Measurements from ENCODE around the gene ECSCR.
A peak's percentile ranks its signal among the peaks of the same experiment; 100 is the strongest.
"Not testable (repeated sequence)": the region's sequence is repeated elsewhere in the genome, so short reads cannot be mapped to it uniquely, and the experiment has no call there.

Gene ECSCR

DNA sequence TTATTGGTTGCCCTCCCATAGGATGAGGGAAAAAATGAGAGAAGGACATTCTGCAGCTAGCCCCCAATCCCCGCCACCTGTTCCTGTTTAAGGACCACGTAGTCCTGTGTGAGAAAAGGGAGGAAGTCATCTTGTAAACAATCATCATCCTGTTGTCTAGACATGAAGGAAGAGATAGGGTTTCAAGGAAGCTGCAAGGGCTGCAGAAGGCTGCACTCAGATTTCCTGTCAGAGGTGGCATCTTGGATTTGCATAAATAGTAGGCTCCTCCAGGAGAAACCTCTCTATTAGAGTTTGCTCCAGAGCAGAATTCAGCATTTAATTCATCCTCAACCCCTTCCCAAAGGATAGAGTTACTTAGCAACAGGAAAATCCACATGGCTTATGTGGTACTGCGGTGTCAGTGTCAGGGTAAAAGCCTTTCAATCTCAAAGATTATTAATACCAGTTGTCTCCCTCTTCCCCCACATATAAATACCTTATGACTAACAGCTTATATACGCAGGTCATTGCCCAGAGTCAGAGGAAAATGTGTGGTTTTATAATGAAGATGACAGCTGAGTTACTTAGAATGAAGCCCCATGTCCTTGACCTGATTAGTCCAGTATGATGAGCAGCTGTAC is 18.6 kb downstream of the ECSCR start:
- peak; percentile 11 for DNase-seq

DNA sequence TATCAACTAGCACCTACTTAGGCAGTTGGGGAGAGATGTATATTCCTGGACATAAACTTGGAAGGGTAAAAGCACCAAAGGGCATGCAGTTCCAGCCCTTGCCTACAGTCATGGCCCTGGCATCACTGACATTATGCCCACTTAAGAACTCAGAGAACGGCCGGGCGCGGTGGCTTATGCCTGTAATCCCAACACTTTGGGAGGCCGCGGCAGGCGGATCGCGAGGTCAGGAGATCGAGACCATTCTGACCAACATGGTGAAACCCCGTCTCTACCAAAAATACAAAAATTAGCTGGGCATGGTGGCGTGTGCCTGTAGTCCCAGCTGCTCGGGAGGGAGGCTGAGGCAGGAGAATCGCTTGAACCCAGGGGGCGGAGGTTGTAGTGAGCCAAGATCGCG is 22.1 kb downstream of the ECSCR start:
- not testable (repeated sequence) for DNase-seq

DNA sequence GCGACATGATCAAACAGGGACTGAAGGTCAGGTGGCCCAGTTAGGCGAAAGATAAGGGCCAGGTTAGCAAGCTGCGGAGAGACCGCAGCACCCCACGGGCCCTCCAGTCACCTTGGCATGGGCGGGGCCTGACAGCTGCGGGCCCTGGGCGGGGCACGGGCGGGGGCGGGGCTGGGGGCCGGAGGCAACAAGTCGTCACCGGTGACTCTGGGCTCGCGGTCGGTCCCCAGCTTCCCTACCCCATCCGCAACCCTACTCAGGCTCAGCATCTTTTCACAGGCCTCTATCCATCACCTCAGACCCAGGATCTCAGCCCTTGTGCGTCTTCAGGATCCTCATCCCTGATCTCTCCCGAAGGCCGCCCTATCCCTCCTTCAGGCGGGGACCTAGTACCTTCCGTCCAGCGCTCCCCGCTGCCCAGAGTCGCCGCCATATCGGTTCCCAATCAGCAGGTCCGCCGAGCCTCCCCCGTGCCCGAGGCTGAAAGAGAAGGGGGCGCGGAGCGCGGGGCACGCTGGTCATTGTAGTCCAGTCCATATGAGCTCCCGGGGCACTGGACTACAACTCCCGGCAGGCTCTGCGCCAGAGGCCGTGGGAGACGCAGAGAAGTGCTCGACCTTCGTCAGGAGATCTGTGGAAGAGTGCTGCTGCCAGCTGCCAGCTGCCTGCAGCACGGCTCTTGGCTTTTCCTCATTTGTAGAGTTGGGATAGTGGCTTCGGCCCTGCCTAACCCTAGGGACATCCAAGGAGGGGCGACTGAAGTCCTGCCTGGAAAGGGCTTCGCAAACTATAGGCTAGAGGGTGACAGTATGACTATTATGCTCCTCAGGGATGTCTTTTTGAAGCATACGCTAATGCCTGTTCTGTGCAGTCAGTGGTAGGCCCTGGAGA is 23.3 kb downstream of the ECSCR start, which contains the start of gene DNAJC18:
Gene DNAJC18, minus strand, starts transcription at position 513 of the 891 bp plus-strand sequence. Its CDS starts 80 bp downstream, at position 433.
- peak; percentile 80 for DNase-seq

DNA sequence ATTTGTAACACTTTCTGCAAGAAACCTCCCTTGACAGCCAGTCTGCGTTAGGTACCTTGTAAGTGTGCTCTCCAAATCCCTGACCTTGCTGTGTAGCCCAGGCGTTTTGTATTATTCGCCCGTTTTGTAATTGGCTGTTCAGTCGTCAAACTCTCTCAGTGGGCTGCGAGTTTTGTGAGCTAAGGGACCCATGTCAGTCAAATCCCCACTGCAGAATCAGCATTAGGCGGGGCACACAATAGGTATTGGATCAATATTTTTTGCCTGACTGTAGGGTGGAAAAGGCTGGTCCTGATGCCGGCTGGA is 23.9 kb downstream of the ECSCR start:
- no peak for DNase-seq

DNA sequence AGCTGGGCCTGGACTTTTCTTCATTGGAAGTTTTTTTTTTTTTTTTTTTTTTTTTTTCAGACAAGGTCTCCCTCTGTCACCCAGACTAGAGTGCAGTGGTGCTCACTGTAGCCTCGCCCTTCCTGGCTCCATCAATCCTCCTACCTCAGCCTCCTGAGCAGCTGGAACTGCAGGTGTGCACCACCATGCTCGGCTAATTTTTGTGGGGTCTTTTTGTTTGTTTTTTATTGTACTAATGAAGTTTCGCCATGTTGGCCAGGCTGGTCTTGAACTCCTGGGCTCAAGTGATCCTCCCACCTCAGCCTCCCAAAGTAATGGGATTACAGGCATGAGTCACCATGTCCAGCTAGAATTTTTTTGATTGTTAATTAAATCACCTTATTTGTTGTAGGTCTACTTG is 26.9 kb downstream of the ECSCR start:
- DNase-seq, result no peak

DNA sequence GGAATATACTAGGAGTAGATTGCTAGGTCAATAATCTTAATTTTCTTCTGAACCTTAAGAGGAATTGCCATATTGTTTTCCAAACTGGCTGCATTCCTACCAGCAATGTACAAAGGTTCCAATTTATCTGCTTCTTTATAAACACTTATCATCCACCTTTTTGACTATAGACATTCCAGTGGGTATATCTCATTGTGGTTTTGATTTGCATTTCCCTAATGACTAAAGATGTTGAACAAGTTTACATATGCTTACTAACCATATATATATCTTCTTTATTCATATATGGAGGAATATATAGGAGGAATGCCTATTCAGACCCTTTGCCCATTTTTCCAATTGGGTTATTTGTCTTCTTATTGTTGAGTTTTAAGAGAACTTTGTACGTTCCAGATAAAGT is 30.8 kb downstream of the ECSCR start:
- DNase-seq, result no peak

DNA sequence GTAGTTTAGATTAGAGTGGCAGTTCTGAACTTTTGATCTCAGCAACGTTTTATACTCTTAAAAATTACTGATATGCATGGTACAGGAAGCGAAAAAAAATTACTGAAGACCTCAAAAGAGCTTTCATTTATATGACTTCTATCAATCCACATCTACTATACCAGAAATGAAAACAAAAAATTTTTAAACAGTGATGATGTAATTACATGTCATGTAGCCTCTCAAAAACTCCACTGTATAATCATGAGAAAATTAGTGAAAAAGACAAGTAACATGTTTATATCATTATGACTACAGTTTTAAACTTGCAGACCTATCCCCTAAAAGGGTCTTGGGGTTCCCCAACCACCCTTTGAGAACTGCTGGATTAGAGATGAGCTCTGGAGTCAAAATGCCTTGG is 32.5 kb downstream of the ECSCR start:
- no peak for DNase-seq

DNA sequence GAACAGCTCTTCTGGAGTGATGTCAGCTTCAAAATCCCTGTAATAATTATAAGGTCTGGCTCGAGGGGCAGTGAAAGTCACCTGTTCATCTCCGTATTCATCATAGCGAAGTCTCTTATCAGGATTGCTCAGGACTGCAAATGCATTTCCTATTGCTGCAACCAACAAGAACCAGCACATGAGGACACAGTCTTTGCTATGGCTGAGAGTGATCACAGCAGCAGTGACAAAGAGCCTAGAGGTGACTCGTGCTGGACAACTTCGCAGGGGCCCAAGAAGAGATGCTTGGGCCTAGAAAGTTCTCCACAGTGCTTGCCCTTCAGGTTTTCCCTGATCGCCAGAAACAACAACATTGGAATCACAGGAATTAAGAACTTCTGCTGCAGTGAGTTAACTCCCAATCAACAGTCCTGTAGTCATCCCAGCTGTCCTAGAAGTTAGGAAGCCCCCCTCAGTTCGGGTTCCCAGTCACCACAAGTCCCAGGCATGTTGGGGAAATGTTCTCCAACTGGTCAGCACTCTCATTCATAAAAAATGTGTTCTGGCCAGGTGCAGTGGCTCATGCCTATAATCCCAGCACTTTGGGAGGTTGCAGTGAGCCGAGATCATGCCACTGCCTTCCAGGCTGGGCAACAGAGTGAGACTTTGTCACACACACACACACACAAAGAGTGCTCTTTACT is 36.2 kb downstream of the ECSCR start:
- DNase-seq, result no peak

DNA sequence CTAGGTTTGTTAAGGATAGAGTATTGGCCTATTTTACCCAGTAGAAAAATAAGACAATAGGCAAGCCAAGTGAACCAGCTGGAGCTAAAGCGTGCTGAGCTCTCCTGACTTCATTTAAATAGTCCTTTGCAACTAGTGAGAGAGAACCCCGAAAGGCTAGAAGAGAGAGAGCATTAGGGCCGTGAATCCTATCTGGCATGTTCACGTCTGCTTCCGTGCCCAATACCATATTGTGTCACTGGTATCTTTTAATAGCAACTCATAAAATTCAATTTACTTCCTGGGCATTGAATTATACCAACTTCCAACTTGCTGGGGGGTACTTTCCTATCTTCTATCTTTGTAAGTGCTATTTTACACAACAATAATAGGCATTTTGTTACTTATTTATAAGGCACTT is 37.0 kb downstream of the ECSCR start:
- DNase-seq, result no peak

DNA sequence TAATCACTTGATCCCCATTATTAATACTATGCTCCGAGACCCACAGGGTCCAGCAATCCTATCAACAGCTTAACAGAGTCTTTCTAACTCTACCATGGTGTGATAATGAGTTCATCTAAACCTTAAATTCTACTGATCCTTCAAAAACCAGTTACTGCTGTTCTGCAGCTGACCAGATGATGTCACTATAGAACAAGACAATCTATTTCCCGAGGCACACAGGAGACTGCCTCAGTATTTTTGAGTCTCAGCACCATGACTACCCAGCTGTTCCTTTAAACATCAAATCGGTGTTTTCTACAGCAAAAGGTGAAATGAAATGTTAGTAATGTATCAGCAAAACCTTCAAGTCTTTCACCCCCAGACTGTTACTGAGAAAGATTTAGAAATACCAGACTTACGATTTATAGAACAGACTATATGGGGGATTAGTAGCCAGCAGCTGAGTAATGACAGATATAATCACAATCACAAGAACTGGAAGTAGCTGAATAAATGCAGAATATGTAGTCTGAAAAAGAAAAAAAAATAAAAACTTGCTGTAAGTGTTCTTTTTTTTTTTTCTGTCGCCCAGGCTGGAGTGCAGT is 40.1 kb downstream of the ECSCR start:
- DNase-seq, result peak; percentile 64

DNA sequence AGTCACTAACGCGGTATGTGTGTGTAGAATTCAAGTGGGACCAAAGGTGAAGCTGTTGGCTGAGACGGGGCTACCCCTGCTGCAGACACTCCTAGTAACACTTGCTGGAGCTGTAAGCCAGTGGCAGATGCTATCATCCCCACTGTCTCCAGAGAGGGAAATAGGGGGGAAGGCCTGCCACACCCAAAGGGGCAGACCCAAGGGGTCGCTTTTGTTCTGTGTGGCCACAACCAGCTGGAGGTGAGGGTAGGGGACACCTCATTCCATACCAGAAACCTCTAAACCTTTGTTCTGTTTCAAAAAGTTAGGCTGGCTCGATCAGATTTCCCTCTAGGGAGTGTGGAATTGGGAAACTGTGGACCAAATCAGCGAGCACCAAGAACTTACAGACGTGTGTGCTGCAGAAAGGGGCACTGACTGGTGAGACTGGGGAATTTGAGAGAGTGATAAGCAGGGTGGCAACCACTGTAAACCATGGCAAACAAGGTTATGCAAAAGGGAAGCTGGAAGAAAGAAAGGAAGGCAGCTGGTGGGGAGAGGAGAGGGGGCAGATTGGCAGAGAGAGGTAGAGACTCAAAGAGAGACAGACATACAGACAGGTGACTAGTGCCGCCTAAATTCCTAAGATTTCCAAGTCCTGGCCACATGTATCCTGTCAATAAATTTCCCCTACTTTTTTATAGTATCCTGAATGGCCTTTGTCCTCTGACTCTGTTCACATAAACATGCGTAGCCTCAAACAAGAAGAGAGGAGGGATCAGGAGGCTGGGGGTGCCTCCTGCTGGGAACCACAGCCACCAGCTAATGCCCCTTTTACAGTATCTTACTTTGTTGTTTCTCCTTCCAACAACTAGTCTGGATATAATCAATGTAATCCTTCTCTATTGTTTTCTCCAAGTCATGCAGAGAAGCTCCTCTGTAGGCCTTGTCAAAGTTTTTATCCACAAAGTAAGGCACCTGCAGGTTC is 43.0 kb downstream of the ECSCR start:
- no peak for DNase-seq

DNA sequence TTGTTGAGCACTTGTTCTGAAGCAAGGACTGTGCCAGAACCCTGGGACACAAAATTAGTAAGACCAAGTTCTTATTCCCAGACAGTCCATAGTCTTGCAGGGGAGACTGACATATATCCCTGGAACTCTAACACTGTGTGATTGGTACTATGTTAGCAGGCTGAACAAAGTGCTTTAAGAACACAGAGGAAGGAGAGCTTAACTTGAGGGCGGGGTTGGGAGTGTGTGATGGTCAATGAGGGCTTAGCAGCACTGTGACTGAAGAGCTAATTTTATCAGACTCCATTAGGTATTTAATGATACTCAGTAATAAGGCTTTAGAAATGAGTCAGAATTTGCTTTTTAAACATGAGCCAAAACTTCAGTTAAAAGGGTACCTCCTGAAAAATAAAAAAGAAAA is 43.8 kb downstream of the ECSCR start:
- DNase-seq, result no peak

DNA sequence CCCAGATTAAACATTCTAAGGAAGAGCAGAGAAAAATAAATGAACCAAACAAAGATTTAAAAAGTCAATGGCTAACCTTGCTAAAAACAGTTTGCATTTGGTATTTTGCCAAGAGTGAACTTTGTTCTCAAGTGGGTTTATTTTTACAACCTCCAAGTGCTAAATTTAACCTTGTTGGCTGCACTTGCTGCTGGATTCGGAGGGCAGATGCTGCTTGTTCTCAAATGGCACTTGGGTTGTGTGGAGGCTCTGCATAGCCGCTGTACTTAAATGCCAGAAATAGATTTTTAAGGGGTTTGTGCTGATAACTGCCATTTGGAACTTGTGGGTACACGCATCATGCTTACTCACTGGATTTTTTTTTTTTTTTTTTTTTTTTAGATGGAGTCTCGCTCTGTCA is 45.3 kb downstream of the ECSCR start:
- DNase-seq, result peak; percentile 11

DNA sequence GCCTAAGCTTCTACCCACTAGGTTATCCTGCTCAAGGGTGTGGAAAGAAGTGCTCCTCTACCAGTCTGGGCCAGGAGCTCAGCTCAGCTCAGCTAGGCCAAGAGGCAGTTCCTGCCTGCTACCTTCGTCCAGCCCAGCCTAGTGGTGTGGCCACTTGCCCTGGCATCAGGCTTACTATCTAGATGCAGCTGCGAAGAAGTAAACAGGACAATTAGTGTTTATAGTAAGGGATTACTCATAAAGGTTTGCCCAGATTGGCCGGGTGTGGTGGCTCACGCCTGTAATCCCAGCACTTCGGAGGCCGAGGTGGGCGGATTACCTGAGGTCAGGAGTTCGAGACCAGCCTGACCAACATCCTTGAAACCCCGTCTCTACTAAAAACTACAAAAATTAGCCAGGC is 45.9 kb downstream of the ECSCR start:
- DNase-seq, result no peak

DNA sequence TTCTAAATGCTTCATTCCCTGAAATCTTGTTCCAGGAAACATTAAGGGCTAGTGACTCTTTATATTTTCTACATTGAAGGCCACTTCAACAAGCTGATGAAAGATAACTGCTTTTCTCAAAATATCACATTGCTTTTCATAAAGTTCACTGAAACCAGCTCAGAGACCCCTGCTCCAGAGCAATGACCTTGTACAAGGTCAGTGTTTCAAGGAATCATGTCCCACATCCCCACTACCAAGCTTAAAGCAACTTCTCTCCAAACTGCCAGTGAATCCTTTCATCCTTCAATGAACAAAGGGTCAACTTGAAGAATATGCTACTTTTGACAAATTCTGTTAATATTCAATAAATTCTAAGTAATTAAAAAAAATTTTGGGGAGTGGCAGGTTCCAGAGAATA is 46.7 kb downstream of the ECSCR start:
- no peak for DNase-seq

DNA sequence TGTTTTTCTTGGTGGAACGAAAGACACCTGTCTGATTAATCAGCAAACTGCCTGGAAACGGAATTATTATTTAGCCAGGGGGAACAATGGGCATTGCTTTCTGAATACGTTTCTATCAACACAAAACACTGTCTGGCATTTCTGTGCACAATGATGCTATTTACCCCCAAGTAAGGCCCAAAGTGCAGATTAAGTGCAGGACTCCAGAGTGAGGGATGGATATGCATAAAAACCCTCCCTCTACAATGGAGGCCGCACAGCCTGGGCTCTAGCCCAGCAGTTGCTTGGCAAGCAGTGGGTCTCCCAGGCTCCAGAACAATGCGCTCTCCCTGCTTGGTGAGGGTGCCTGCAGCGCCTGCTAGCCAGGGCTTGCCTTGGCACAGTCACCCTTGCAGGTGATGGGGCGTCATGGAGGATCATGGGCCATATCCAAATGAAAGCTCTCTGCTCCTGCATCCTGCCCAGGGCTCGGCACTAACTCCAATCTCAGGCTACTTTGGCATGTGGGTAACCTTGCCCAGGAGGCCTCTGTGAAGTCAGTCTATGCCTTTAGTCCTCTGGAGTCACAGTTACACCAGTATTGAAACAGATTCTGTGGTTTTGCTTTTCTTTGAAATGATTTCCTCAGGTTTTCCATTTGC is 47.2 kb downstream of the ECSCR start:
- DNase-seq, result no peak

DNA sequence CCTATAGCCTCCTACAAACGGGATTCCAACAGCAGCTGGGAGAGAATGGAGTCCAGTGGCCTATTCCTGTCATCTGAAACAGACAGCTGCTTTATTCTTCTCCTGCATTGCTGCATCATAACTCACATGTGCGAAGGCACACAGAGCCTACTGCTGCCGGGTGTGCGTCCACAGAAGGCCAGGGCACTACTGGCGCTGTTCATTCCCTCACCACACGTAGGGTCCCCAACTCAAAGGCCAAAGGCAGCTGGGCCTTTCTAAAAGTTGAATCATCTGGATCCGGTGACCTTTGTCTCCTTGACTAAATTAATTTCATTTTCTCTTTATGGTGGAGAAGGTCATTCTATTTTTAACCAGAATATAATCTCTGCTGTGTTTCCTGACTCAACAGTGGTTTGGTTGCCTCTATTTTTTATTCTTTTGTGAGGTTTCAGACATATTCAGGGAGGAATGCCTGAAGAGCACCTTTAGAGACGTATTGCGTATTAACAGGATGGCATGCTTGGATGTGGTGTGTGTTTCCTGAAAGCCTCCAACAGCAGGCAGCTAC is 47.9 kb downstream of the ECSCR start:
- DNase-seq, result no peak

DNA sequence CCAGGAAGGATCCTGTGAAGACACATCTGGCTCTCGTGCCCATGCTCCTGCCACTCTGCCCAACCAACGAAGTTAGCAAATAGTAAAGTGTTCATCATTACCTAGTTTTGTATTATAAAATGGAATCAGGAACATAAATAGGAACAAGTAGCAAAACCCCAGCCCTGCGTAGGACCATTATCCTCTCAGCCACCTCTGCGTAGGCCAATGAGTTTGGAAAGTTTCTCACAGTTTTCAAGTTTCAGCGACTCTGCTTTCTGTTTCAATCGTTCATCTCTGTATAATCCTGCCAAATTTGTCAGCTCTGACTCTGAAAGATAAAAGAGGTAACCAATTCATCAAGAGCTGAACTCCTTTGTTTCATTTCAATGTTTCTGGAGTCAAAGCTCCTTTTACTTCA is 48.6 kb downstream of the ECSCR start:
- no peak for DNase-seq

DNA sequence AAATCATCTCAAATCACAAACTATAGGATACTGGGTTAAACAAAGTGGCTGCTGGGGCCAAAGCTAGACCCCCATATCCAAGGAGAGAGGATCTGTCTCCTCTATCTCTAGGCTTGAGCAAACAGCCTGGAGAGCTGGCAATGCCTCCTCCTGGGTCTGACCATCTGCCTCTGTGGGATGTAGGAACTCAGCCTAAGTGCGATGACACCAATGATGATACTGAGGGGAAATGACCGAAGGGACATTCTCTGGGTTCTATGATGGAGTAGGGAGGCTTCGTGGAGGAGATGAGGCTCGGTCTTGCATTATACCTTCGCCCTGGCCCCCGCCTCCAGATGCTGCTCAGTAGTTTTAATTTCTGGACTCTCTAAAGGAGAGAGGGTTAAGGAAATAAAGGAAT is 49.4 kb downstream of the ECSCR start:
- no peak for DNase-seq

DNA sequence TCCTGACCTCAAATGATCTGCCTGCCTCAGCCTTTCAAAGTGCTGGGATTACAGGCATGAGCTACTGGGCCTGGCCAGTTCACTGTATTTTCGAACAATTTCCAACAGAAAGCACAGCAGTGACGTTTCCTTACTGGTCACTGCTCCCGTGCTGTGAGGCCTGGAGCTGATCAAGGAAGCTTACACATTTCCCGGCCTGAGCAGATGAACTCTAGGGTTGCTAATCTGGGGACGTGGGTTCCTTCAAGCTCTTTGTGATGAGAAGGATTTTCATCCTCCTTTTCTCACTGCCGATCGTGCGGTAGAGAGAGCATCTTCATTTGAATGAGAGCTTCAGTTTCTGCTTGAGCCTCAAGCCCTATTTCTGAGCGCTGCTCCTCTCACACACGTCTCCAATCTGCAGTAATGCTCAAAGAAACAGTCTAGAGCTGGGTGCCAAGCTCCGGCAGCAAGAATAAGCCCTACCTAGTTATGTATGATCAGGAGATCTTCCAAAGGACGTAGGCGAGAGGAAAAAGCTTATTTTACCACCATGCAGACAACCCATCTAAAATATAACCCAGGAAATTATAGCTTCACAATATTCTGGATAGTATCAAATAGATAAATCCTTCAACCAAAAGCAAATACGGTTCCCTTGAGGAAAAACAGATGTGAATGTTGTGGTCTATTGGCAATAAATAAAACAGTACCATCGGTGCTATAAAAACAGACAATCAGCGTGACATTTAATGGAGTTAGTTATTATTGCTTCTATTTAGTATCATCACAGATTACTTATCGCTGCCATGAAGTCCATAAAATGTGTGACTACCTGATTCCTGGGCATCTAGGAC is 51.3 kb downstream of the ECSCR start:
- no peak for DNase-seq

All from kidney glomerular epithelial cell (primary cell).